ENCODE data around the gene ENDOD1.

GRCh38 chr11:95042239-95042638 lies 47.4 kb upstream of the ENDOD1 start:
- no peak for TF ChIP-seq CTCF (IDR thresholded peaks at IDR 0.05)
- no peak for TF ChIP-seq POLR2A (IDR thresholded peaks at IDR 0.05)

All from thyroid gland (tissue), 4 donors.